Measurements from ENCODE around the gene TBC1D7.

DNA sequence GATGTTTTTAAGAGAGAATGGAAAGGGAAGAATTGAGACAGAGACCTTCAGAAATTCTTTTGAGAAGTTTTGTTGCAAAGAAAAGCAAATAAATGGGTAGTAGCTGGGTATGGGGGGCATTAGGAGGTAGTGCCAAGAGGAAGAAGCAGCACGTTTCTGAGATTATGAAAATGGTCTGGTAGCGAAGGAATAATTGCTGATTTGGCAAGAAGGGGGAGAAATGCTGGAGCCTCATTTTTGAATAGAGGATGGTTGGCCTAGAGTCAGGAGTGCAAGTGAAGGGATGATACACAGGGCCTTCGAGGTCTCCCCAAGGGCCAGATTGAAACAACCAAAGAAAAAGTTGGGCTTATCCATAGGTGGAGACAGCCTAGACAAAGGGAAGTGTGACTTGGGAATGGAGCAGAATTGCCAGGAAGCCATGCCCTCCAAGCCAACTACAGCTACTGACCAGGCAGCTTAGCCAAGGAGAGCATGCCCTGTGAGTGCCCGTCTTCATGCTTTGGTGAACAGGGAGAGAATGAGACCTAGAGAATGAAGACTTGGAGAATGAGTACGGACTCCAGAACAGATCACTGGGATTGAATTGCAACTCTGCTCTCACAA is 14.2 kb upstream of the TBC1D7 start:
- TF ChIP-seq POLR2AphosphoS5 (IDR thresholded peaks at IDR 0.05): no peak
- TF ChIP-seq, protein P1, sequence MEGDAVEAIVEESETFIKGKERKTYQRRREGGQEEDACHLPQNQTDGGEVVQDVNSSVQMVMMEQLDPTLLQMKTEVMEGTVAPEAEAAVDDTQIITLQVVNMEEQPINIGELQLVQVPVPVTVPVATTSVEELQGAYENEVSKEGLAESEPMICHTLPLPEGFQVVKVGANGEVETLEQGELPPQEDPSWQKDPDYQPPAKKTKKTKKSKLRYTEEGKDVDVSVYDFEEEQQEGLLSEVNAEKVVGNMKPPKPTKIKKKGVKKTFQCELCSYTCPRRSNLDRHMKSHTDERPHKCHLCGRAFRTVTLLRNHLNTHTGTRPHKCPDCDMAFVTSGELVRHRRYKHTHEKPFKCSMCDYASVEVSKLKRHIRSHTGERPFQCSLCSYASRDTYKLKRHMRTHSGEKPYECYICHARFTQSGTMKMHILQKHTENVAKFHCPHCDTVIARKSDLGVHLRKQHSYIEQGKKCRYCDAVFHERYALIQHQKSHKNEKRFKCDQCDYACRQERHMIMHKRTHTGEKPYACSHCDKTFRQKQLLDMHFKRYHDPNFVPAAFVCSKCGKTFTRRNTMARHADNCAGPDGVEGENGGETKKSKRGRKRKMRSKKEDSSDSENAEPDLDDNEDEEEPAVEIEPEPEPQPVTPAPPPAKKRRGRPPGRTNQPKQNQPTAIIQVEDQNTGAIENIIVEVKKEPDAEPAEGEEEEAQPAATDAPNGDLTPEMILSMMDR (IDR thresholded peaks at IDR 0.05): no peak
- TF ChIP-seq POLR2A (IDR thresholded peaks at IDR 0.05; ENCODE audit: low read depth): no peak
- no peak for TF ChIP-seq EP300 (IDR thresholded peaks at IDR 0.05)

Data from esophagus muscularis mucosa (tissue), 4 donors.